Loucy (cell line): ENCODE results near the gene DPF3.
A peak's percentile ranks its signal among the peaks of the same experiment; 100 is the strongest.

ENCODE experiments used
- H2AFZ ChIP-seq: fragments of 200-600 bp; sonication (generic); 2 replicates; pipeline ENCODE4 v1.6.0; 2016; ENCODE audit warnings: antibody characterized with exemption, mild to moderate bottlenecking, low read length, moderate library complexity
- H3F3A ChIP-seq: fragments of 200-600 bp; 2 replicates; pipeline ENCODE4 v1.6.0; 2016; ENCODE audit warnings: antibody characterized with exemption, low read depth, mild to moderate bottlenecking
- H3K27me3 ChIP-seq: fragments of 200-600 bp; sonication (generic); 2 replicates; pipeline ENCODE4 v1.6.1; 2014; ENCODE audit warnings: low read length, mild to moderate bottlenecking; ENCODE audit not compliant: insufficient read depth, poor library complexity, severe bottlenecking
- H3K36me3 ChIP-seq: fragments of 200-600 bp; sonication (generic); 2 replicates; pipeline ENCODE4 v1.6.1; 2016; ENCODE audit warnings: low read length; ENCODE audit not compliant: insufficient read depth
- H3K4me1 ChIP-seq: fragments of 200-600 bp; sonication (generic); 2 replicates; pipeline ENCODE4 v1.5.1; 2014; ENCODE audit warnings: low read length, mild to moderate bottlenecking; ENCODE audit not compliant: insufficient read depth, poor library complexity, severe bottlenecking
- H3K4me2 ChIP-seq: fragments of 200-600 bp; sonication (generic); 2 replicates; pipeline ENCODE4 v1.6.0; 2014; ENCODE audit warnings: antibody characterized with exemption, low read length, low read depth, mild to moderate bottlenecking; ENCODE audit not compliant: poor library complexity, severe bottlenecking
- H3K4me3 ChIP-seq: fragments of 200-600 bp; sonication (generic); 2 replicates; pipeline ENCODE4 v1.5.1; 2014; ENCODE audit warnings: low read length, mild to moderate bottlenecking, mixed read lengths; ENCODE audit not compliant: poor library complexity, severe bottlenecking
- H3K79me2 ChIP-seq: fragments of 200-600 bp; sonication (generic); 2 replicates; pipeline ENCODE4 v1.6.1; 2014; ENCODE audit warnings: low read length; ENCODE audit not compliant: insufficient read depth
- H3K9ac ChIP-seq: fragments of 200-600 bp; sonication (generic); 2 replicates; pipeline ENCODE4 v1.6.0; 2014; ENCODE audit warnings: mild to moderate bottlenecking, low read depth, low read length, moderate library complexity; ENCODE audit not compliant: poor library complexity, severe bottlenecking
- H3K9me2 ChIP-seq: fragments of 200-600 bp; sonication (generic); replicated peaks from 2 replicates; pipeline ENCODE4 v1.6.1; 2016; ENCODE audit warnings: low read depth, low read length, mixed read lengths
- H3K9me3 ChIP-seq: fragments of 200-600 bp; sonication (generic); 2 replicates; pipeline ENCODE4 v1.6.1; 2014; ENCODE audit warnings: mild to moderate bottlenecking, antibody characterized with exemption, low read length, low read depth; ENCODE audit not compliant: insufficient read depth
- H4K20me1 ChIP-seq: fragments of 200-600 bp; sonication (generic); 2 replicates; pipeline ENCODE4 v1.6.0; 2014; ENCODE audit warnings: antibody characterized with exemption, low read length, mild to moderate bottlenecking; ENCODE audit not compliant: insufficient read depth, poor library complexity, severe bottlenecking
- CTCF ChIP-seq: fragments of 200-600 bp; sonication (generic); conservative IDR thresholded peaks from 2 replicates; pipeline ENCODE4 v1.5.1; 2014; ENCODE audit warnings: mild to moderate bottlenecking, antibody characterized with exemption, low read length
- EZH2phosphoT487 ChIP-seq: fragments of 200-600 bp; IDR thresholded peaks from 2 replicates; pipeline ENCODE4 v1.6.1; 2018; ENCODE audit warnings: antibody characterized with exemption, mild to moderate bottlenecking, moderate library complexity, borderline replicate concordance

DPF3 gene

GRCh38 chr14:72649603-72650227 lies 244.2 kb downstream of the DPF3 start:
- Histone ChIP-seq H3K4me1 (peaks cover 69% of the 10 kb centered on the region), H4K20me1 (no peaks in the 10 kb centered on the region), H3K9me2 (no peaks in the 10 kb centered on the region), H3K36me3 (no peaks in the 10 kb centered on the region), H2AFZ (no peak overlapping the region), H3K4me3 (no peak overlapping the region), H3K9me3 (no peaks in the 10 kb centered on the region), H3K4me2 (no peak overlapping the region), H3K79me2 (no peaks in the 10 kb centered on the region), H3K9ac (no peak overlapping the region), H3F3A (no peaks in the 10 kb centered on the region), H3K27me3 (no peaks in the 10 kb centered on the region)
- no peak for TF ChIP-seq CTCF
- no peak for TF ChIP-seq EZH2phosphoT487

- Histone ChIP-seq H3K9me3 (no peaks in the 10 kb centered on the region), H3K27me3 (no peaks in the 10 kb centered on the region), H3F3A (no peaks in the 10 kb centered on the region), H3K9ac (no peak overlapping the region), H3K4me2 (peak overlapping the region; percentile 30), H2AFZ (no peak overlapping the region), H3K9me2 (no peaks in the 10 kb centered on the region), H4K20me1 (no peaks in the 10 kb centered on the region), H3K4me3 (no peak overlapping the region), H3K4me1 (peaks cover 54% of the 10 kb centered on the region), H3K79me2 (no peaks in the 10 kb centered on the region), H3K36me3 (no peaks in the 10 kb centered on the region)
- TF ChIP-seq CTCF (no peak), EZH2phosphoT487 (no peak)
These were observed 246.1 kb downstream of the DPF3 start for GRCh38 chr14:72647782-72648181.

- no peaks in the 10 kb centered on the region for H3K9me3 ChIP-seq
- no peaks in the 10 kb centered on the region for H3K27me3 ChIP-seq
- peak overlapping the region; percentile 30 for H3K4me2 ChIP-seq
- no peaks in the 10 kb centered on the region for H3F3A ChIP-seq
- no peak overlapping the region for H3K9ac ChIP-seq
- no peak overlapping the region for H3K4me3 ChIP-seq
- H3K79me2 ChIP-seq, result no peaks in the 10 kb centered on the region
- no peaks in the 10 kb centered on the region for H4K20me1 ChIP-seq
- no peaks in the 10 kb centered on the region for H3K9me2 ChIP-seq
- H3K4me1 ChIP-seq, result peaks cover 48% of the 10 kb centered on the region
- H2AFZ ChIP-seq, result no peak overlapping the region
- no peaks in the 10 kb centered on the region for H3K36me3 ChIP-seq
- no peak for TF ChIP-seq CTCF
- TF ChIP-seq EZH2phosphoT487, result no peak
These were observed 246.9 kb downstream of the DPF3 start for GRCh38 chr14:72646861-72647528.
